IPS-NIHi7 (cell line): ENCODE data around the gene GPR68.
"Not testable (repeated sequence)": the region's sequence is repeated elsewhere in the genome, so short reads cannot be mapped to it uniquely, and the experiment has no call there.

Experiments
- DNase-seq: peaks from one replicate; pipeline ENCODE4 v3.0.0; 2012; ENCODE audit warnings: mixed read lengths; ENCODE audit errors: extremely low spot score

The GPR68 gene

DNA sequence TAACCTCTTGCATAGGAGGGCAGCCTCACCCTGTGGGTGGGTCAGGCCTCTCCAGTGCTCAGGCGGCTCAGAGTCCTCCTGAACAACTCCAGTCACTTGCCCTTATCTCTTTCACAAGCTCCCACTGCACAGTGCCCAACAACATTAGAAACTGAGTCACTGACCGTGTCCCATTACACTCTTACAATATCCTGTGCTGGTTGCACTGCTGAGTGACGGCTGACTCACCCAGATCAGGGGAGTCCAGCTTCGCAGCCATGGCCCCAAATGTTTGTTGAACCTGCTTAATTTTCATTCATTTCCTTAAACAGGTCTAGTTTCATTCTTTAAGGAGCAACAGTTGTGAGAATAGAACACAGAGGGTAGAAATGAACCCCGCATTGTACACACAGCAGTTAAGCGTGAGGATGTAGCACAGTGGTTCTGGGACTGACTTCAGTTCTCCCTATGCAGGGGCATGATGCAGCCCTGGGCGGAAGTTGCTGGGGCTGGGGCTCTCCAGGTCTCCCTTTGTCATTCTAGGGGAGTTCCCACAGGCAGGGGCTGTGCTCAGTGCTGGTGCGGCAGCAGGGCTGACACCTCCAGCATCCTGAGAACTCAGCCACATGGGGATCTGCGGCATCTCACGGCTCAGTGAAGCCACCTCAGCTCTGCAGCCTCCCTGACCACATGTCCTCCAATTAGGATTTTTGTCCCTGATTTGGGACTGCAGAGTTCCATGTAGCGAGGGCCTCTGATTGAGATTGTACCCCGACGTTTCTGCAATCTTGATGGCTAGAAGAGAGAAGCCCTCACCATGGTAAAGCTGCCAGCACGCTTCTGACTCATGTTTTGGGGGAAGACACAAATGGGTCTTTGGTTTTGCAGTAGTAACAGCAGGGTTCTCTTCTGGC, 16.1 kb downstream of the GPR68 start:
- DNase-seq: peak; percentile 82

DNA sequence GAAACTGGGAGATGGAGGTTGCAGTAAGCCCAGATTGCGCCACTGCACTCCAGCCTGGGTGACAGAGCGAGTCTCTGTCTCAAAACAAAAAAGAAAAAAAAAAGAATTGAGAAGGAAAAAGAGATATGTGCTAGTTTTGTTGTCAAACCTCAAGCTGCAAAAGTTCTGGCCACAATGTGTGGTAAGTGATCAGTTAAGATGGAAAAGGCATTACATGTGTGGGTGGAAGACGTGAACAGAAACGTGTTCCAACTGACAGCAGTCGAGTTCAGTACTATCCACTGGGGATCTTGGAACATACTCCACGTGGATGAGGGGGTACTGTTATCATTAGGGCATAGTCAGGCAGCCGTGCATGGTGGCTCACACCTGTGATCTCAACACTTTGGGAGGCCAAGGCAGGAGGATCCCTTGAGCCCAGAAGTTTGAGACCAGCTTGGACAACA, 17.3 kb downstream of the GPR68 start:
- DNase-seq: no peak

DNA sequence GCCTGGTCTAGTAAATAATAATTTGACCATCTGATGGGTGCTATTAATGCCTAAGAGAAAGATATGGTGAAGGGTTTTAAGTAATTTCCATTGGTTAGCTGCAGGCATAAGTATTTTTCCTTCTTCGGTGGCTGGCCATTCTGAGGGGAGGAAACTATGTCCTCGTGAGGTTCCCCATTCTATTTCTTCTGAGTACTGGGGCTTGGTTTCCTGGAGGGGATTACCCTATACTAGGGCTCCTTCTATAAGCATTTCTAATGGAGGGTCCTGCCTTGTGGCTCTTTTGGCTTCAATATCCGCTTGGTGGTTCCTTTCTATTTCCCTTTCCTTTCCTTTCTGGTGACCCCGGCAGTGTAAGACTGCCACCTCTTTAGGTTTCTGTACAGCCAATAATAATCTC, 18.1 kb downstream of the GPR68 start:
- DNase-seq: not testable (repeated sequence)

DNA sequence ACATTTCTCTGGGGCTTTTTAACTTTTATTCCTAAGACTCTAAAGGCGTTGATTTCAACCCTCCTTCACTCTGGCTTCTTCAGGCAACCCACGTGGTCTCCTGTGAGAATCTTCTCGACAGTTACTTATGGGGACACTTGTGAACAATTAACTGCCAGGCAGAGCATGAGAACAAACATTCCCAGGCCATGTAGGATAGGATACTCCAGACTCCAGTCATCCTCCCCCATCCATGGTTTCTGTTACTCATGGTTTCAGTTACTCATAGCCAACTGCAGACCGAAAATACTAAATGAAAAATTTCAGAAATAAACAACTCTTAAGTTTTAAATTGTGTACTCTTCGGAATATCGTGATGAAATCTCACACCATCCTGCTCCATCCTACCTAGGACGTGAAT, 19.5 kb downstream of the GPR68 start:
- DNase-seq: no peak

DNA sequence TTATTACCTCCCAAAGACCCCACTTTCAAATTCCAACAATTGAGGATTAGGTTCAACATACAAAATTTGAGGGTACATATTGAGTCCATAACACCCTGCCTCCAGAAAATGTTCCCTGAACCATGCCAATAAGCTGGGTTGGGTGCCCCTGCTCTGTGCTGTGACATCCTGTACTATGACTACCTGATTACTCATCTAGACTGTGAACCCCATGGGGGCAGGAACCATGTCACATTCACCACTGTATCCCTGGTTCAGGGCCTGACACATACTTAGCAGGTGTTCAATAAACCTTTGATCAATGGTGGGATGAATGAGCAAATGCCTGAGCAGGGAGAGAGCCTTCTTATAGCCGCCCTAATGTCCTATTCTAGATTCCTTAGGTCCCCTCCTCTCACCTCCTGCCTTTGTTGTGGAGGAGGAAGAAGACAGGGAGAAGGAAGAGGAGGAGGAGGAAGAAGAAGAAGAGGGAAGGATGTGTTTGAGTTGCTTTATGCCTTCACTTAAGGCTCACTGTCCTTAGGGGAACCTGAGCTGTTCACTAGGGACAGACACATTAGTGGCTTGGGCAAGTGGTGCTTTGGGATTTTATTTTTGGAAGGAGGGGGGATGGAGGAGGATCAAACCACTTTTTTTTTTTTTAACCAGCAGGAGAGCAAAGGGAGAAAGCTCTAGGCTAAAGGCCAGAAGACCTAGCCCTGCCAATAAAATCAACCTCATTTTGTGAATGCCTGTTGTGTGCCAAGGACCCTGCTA, 21.3 kb downstream of the GPR68 start:
- no peak for DNase-seq

DNA sequence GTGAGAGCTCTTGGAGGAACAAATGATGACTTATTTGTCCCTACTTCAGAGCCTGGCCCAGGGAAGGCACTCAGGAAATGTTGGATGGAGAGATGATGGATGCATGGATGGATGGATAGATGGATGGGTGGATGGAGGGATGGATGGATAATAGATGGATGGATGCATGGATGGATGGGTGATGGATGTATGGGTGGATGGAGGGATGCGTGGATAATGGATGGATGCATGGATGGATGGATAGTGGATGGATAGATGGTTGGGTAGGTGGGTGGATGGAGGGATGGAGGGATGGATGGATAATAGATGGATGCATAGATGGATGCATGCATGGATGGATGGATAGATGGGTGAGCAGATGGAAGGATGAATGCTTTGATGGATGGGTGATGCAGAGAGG, 23.2 kb downstream of the GPR68 start:
- DNase-seq: no peak

DNA sequence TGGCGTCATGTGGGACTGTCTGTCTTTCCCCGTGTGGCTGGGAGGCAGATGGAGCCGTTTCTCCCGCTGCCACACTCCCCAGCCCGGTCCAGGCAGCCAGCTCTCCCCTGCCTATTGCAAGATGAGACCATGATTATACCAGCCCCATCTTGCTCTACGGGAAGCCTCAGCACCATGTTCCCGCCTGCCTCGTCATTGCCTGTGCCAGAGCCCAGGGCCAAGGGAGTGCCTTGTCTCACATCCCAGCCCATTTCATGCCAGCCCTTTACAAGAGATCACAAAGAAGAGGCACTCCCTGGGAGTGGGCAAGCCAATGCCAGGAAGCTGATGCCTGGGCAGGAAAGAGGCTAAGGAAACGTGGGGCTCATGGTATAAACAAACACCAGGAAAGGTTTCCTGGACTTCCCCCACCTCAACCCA, 23.9 kb downstream of the GPR68 start:
- DNase-seq: no peak

DNA sequence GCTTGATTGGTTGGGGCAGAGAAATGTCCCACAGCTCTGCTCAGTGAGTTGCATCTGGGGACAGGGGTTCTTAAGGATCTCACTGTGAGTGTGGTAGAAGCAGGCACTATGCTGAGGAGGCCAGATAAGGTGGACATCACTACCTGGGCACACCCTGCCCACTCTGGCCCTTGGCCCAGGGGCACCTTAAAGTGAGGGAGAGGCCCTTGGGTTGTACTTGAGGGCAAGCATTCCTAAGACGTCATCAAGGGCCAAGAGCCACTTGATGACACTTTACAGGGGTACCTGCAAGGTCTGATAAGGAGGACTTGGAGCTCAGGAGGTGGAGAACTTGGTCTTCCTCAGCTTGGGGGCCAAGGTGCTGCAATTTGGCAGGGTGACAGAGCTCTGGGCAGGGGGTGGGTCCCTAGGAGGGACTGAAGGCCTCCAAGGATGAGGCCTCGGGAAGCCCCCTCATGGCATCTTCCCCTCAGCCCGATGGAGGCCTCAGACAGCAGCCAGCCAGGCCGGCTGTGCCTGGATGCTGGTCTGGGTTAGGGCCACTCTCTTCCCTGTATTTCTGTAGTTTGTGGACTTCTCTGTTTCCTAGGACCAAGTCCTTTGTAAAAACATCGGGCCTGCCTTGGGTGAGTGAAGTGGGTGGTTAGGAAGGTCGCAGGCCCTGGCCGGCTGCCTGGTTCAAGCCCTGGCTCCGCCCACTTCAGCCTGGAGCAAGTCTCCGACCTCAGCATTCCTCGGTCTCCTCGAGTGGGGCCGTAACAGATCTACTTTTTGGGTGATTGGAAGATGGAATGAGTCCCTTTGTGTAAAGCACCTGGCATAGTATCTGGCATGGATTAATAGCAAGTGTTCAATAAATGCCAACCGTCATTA, 24.8 kb downstream of the GPR68 start:
- no peak for DNase-seq

DNA sequence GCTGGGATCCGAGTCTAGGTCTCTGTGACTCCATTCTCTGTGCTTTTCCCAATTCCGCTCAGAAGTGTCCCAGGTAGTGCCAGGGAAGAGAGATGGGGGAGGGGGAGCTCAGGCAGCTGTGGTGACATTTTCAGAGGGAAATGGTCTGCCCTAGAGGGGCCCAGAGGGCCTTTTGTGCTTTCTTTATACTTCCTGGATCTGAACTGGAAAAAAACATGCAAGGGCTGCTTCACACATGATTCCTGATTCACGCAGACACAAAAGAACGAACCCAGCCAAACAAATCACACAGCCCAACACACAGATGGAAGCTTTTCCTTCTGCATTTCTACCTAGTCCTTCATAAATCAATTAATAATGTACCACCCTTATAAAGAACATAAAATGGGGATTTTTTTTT, 26.5 kb downstream of the GPR68 start:
- DNase-seq: no peak

DNA sequence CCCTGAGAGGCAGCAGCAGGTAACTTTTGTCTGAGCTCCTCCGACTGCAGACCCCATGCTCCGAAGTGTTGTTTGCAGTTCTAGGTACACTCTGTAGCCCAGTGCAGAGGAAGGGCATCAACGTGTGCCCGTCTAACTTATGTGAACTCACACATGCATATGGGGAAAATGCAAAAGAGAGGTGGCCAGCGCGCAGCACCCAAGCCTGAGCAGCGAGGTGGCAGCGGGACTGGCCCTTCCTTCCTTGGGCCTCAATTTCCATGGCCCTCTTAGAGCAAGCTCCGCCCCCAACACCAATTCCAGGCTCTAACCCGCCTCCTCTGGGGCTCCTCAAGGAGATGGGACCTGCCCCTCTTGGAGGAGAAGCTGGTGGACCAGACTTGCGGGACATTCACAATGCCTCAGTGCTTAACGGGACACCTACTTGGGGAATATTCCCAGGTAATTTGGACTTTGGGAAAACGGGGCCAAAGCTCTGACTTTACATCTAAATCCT, 27.7 kb downstream of the GPR68 start:
- DNase-seq: no peak

DNA sequence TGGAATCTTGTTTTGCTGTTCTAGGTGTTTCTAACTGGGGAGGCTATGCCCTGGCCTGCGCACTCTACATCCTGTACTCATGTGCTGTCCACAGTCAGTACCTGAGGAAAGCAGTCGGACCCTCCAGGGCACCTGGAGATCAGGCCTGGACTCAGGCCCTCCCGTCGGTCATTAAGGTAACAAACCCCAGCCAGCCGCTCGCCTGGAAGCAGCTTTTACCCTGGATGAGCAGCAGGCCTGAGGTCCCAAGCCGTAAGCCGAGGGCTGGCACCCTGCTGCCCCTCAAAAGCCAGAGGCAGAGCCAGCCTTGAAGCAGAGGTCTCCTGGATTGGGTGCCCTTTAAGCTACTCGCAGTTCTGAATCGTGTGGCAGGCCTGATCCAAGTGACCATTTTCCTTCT, 29.1 kb downstream of the GPR68 start:
- DNase-seq: no peak

DNA sequence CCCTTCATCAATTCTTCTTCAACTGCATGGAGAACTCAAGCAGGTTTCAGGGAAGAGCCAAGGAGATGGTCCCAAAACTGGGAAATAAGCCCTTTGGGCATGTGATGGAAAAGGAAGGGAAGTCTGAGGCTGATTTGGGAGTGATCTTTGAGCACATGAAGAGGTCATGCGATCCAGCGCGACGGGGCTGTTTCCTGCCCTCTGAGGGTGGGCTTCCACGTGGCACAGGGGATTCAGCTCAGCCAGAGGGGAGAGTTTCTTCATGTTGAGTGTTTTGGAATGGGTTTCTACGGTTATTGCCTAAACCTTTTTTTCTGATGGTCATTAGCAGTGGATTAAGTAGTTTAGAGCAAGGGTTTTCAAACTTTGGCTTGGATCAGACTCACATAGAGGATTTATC, 30.2 kb downstream of the GPR68 start:
- no peak for DNase-seq

DNA sequence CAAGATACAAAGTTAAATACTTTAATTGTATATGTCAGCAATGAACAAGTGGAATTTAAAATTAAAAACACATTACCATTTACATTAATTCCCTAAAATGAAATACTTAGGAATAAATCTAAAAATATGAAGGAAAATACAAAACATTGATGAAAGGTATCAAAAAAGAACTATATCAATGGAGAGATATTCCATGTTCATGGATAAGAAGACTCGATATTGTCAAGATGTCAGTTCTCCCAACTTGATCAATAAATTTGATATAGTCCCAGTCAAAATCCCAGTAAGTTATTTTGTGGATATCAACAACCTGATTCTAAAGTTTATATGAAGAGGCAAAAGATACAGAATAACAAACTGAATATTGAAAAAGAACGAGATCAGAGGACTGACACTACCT, 33.5 kb downstream of the GPR68 start:
- DNase-seq: no peak

DNA sequence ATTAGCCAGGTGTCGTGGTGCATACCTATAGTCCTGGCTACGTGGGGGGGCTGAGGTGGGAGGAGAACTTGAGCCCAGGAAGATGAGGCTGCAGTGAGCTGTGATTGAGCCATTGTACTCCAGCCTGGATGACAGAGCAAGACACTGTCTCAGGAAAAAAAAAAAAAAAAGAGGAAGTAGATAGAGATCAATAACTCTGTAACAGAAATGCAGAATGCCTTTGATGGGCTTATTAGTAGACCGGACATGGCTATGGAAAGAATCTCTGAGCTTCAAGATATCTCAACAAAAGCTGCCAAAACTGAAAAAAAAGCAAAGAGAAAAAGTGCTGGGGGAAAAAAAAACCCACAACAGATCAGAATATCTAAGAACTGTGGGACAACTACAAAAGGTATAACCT, 37.5 kb downstream of the GPR68 start:
- no peak for DNase-seq

DNA sequence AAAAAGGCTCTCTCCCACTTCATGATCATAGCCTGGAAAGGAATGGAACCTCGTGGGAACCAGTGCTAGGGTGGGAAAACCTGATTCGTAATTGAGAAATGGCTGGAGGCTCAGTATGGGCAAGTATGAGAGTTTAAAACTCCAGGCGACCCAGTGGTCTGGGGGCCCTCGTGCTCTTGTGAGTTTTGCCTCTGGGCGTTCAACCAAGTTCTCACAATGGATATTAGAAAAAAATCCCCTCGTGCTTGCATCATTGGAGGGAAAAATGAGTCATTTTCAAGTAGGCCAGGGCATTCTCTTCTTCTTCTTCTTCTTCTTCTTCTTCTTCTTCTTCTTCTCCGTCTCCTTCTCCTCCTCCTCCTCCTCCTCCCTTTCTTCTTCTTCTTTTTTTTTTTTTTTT, 39.0 kb downstream of the GPR68 start:
- DNase-seq: no peak

DNA sequence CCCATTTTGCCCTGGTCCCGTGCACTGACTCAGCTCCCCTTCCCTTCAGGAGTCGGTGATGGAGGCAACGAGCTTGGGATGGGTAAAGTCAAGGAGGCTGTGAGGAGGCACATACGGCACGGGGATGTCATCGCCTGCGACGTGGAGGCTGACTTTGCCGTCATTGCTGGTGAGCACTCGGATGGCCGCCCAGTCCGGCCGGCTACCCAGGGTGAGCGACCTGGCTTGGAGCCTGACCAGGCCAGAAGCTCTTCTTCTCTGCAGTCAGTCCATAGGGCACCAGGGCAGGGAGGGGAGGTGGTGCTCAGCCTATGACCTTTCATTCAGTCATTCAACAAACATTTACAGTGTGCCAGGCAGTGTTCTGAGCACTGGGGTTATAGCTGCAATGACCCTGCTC, 39.8 kb downstream of the GPR68 start:
- no peak for DNase-seq

DNA sequence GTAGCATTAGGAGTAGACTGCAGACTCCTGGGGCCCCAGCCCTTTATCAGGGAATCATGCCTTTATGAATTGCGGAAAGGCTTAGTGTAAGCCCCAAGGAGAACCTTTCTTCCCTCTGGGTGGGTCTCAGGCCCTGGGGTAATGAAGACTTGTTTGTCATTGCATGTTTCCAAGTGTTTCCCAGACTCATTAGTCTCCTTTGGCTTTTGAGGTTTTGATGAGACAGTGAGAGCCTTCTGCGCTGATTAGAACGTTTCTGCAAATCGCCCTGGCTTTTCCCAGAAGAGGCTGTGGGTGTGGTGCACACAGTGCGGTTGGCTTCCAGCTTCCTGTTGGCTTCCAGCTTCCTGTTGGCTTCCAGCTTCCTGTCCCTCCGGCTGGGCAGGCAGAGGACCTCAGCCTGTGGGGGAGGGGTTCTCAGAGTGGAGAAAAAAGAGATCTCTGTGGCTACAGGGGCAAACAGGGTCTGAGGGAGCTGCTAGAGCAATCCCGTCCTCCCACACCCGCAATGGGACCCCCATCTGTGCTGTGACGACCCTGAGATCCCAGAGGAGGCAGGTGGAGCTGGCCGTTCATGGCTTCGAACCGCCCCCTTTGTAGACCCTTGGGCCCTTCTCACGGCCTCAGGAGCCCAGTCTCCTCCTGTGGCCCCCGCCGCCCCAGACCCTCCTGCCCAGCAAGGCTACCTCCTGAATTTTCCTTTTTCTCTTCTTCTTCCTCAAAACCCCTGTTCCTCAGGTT, 42.1 kb downstream of the GPR68 start:
- no peak for DNase-seq

DNA sequence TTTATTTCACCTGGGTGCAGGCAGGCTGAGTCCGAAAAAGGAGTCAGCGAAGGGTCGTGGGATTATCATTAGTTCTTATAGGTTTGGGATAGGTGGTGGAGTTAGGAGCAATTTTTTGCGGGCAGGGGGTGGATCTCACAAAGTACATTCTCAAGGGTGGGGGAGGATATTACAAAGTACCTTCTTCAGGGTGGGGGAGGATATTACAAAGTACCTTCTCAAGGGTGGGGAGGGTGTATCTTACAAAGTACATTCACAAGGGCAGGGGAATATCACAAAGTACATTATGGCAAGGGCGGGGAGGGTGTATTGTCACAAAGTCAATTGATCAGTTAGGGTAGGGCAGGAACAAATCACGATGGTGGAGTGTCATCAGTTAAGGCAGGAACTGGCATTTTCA, 43.7 kb downstream of the GPR68 start:
- DNase-seq: not testable (repeated sequence)

DNA sequence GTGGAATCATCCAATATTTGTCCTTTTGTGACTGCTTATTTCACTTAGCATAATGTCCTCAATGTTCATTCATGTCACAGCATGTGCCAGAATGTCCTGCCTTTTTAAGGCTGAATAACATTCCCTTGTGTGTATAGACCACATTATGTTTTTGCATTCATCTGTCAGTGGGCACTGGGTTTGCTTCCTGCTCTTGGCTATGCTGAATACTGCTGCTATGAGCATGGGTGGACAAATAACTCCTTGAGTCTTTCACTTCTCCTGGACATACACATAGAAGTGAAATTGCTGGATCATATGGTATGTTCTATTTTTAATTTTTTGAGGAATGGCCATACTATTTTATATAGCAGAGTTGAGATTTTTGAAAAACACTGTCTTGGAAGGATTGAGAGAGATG, 46.9 kb downstream of the GPR68 start:
- no peak for DNase-seq

DNA sequence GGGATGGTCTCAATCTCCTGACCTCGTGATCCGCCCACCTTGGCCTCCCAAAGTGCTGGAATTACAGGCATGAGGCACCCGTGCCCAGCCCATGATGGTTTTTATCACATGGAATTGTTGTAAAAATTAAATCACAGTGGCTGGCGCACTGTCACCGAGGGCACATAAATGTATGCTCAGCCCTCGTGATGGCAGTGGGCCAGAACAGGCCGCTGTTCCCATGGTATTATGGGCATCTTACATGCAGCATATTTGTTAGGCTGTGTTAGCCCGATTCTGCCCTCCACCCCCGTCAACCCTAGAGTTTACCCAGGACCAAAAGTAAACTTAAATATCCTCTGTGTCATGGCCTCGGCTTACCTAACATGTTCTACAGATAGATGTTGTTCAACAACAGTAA, 48.6 kb downstream of the GPR68 start:
- DNase-seq: no peak

DNA sequence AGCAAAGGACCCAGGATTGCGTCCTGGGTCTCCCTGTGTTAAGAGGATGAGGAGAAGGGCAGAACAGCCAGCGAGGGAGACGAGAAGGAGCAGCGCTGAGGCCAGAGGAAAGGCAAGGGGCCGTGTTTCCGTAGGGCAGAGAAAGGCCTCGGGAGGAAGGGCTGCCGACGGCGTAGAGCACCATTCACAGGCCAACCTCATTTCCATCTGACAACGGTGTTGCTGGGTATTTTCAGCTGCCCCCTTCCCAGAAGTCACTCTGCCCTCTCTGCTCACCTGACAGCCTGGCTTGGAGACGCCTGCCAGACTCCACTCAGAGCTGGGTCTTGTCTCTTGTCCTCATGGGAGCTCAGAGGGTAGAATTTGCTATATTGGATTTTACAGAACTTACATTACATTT, 51.4 kb downstream of the GPR68 start:
- no peak for DNase-seq
